Measurements from ENCODE around the gene CNOT10.

CNOT10 gene

GRCh38 chr3:32691847-32692246 is 6.9 kb downstream of the CNOT10 start:
- Histone ChIP-seq H2AFZ (ENCODE audit: low read depth, low read length, severe bottlenecking) (no peak overlapping the region), H3K9me2 (replicated peaks; ENCODE audit: insufficient read depth, low read length) (no peaks in the 10 kb centered on the region), H4K20me1 (ENCODE audit: low read depth, low read length) (peaks cover 3% of the 10 kb centered on the region; the same call in 1 of the 2 replicates), H3K4me2 (ENCODE audit: low read depth, low read length, poor library complexity, severe bottlenecking) (no peak overlapping the region), H3F3A (ENCODE audit: insufficient read depth) (peaks cover 5% of the 10 kb centered on the region; the same call in 1 of the 2 replicates), H3K9me3 (ENCODE audit: insufficient read depth, low read length) (no peaks in the 10 kb centered on the region), H3K9ac (ENCODE audit: low read length) (no peak overlapping the region), H3K36me3 (ENCODE audit: low read length) (peaks cover 3% of the 10 kb centered on the region; the same call in 1 of the 2 replicates), H3K79me2 (ENCODE audit: insufficient read depth, low read length) (peaks cover 94% of the 10 kb centered on the region), H3K27ac (ENCODE audit: low read depth, low read length) (no peak overlapping the region), H3K4me3 (ENCODE audit: insufficient read depth, low read length, poor library complexity, severe bottlenecking) (no peak overlapping the region), H3K27me3 (ENCODE audit: low read length) (no peaks in the 10 kb centered on the region)
- TF ChIP-seq CTCF (IDR thresholded peaks at IDR 0.05; ENCODE audit: insufficient read depth, low read length, poor library complexity, severe bottlenecking): no peak
- no peak for TF ChIP-seq EZH2phosphoT487 (conservative IDR thresholded peaks at IDR 0.05; ENCODE audit: low read length)

GRCh38 chr3:32696523-32696922 is 11.5 kb downstream of the CNOT10 start:
- Histone ChIP-seq H2AFZ (ENCODE audit: low read depth, low read length, severe bottlenecking) (no peak overlapping the region), H3K9ac (ENCODE audit: low read length) (no peak overlapping the region), H3K9me3 (ENCODE audit: insufficient read depth, low read length) (no peaks in the 10 kb centered on the region), H3K4me3 (ENCODE audit: insufficient read depth, low read length, poor library complexity, severe bottlenecking) (no peak overlapping the region), H3K4me2 (ENCODE audit: low read depth, low read length, poor library complexity, severe bottlenecking) (no peak overlapping the region), H3K27ac (ENCODE audit: low read depth, low read length) (no peak overlapping the region), H4K20me1 (ENCODE audit: low read depth, low read length) (peaks cover 3% of the 10 kb centered on the region; the same call in 1 of the 2 replicates), H3F3A (ENCODE audit: insufficient read depth) (peaks cover 9% of the 10 kb centered on the region; the same call in 1 of the 2 replicates), H3K9me2 (replicated peaks; ENCODE audit: insufficient read depth, low read length) (no peaks in the 10 kb centered on the region), H3K27me3 (ENCODE audit: low read length) (no peaks in the 10 kb centered on the region), H3K36me3 (ENCODE audit: low read length) (peaks cover 6% of the 10 kb centered on the region; the same call in 1 of the 2 replicates), H3K79me2 (ENCODE audit: insufficient read depth, low read length) (peaks cover 99% of the 10 kb centered on the region)
- TF ChIP-seq CTCF (IDR thresholded peaks at IDR 0.05; ENCODE audit: insufficient read depth, low read length, poor library complexity, severe bottlenecking) (no peak), EZH2phosphoT487 (conservative IDR thresholded peaks at IDR 0.05; ENCODE audit: low read length) (no peak)

- H3K4me3 ChIP-seq (ENCODE audit: insufficient read depth, low read length, poor library complexity, severe bottlenecking): no peak overlapping the region
- H3K27me3 ChIP-seq (ENCODE audit: low read length): no peaks in the 10 kb centered on the region
- no peaks in the 10 kb centered on the region for H3K9me2 ChIP-seq (replicated peaks; ENCODE audit: insufficient read depth, low read length)
- no peak overlapping the region for H2AFZ ChIP-seq (ENCODE audit: low read depth, low read length, severe bottlenecking)
- peaks cover 3% of the 10 kb centered on the region; the same call in 1 of the 2 replicates for H4K20me1 ChIP-seq (ENCODE audit: low read depth, low read length)
- no peak overlapping the region for H3K27ac ChIP-seq (ENCODE audit: low read depth, low read length)
- no peaks in the 10 kb centered on the region for H3K9me3 ChIP-seq (ENCODE audit: insufficient read depth, low read length)
- TF ChIP-seq CTCF (IDR thresholded peaks at IDR 0.05; ENCODE audit: insufficient read depth, low read length, poor library complexity, severe bottlenecking) (no peak), EZH2phosphoT487 (conservative IDR thresholded peaks at IDR 0.05; ENCODE audit: low read length) (no peak)
- peaks cover 6% of the 10 kb centered on the region; the same call in 1 of the 2 replicates for H3K36me3 ChIP-seq (ENCODE audit: low read length)
- H3K79me2 ChIP-seq (ENCODE audit: insufficient read depth, low read length): peaks cover 97% of the 10 kb centered on the region
- H3F3A ChIP-seq (ENCODE audit: insufficient read depth): peaks cover 9% of the 10 kb centered on the region; the same call in 1 of the 2 replicates
- H3K4me2 ChIP-seq (ENCODE audit: low read depth, low read length, poor library complexity, severe bottlenecking): no peak overlapping the region
- H3K9ac ChIP-seq (ENCODE audit: low read length): no peak overlapping the region
These were observed 13.5 kb downstream of the CNOT10 start for GRCh38 chr3:32698506-32698905.
